Upper lobe of right lung (tissue), 1 donor: Measurements from ENCODE around the gene ADCY10. TPM values are rescaled to one million over a fixed set of nuclear protein-coding genes. Genes with fewer than 3 reads are reported as not detected.

ENCODE experiments used
- ATAC-seq: fragments of 200-7000 bp; cut with Tn5 transposase; one replicate; pipeline ENCODE4 v1.9.1; 2020; ENCODE audit warnings: mild to moderate bottlenecking, moderate library complexity
- DNase-seq: peaks from one replicate; pipeline ENCODE4 v3.0.0-alpha.2; 2020
- H3K27ac ChIP-seq: fragments of 200-600 bp; one replicate; pipeline ENCODE4 v1.8.0; 2022
- H3K27me3 ChIP-seq: fragments of 200-600 bp; one replicate; pipeline ENCODE4 v1.8.0; 2022; ENCODE audit warnings: mild to moderate bottlenecking
- H3K36me3 ChIP-seq: fragments of 200-600 bp; one replicate; pipeline ENCODE4 v1.8.0; 2022
- H3K4me1 ChIP-seq: fragments of 200-600 bp; one replicate; pipeline ENCODE4 v1.8.0; 2022
- H3K4me3 ChIP-seq: fragments of 200-600 bp; one replicate; pipeline ENCODE4 v1.8.0; 2022; ENCODE audit warnings: mild to moderate bottlenecking
- H3K9me3 ChIP-seq: fragments of 200-600 bp; one replicate; pipeline ENCODE4 v1.8.0; 2022
- CTCF ChIP-seq: fragments of 200-600 bp; IDR thresholded peaks from one replicate; pipeline ENCODE4 v1.8.0; 2022; ENCODE audit warnings: antibody characterized with exemption
- intact Hi-C: fragments of 100-400 bp; cut with DNase I; formaldehyde crosslinking; loops from one replicate; pipeline ENCODE4 v1.11.0; 2022
- total RNA-seq: library from RNA; stranded (reverse); fragmentation: NEBNext Ultra II Directional; extraction: Animal tissue kit (Norgen Biotek cat#: 25700); gene quantifications from one replicate; pipeline ENCODE4 v1.2.1, GENCODE V29; 2021
- donor health status: DM: no; HTN: yes; CAD: no; lungs with severe emphysema.

The ADCY10 gene
- total RNA-seq, 1 donor from 2014 or later: 0.29 TPM

GRCh38 chr1:167772436-167772835 is 141.5 kb downstream of the ADCY10 start:
- no peaks in the 10 kb centered on the region for H3K4me1 ChIP-seq
- peaks cover 35% of the 10 kb centered on the region for H3K36me3 ChIP-seq
- H3K9me3 ChIP-seq: no peaks in the 10 kb centered on the region
- intact Hi-C loops: no loop called here
- no peak for TF ChIP-seq CTCF
- ATAC-seq: no peak
- DNase-seq: no peak
- H3K27ac ChIP-seq: no peak overlapping the region
- H3K4me3 ChIP-seq: no peak overlapping the region
- H3K27me3 ChIP-seq: no peaks in the 10 kb centered on the region

GRCh38 chr1:167770127-167770526 is 143.8 kb downstream of the ADCY10 start:
- DNase-seq: no peak
- H3K36me3 ChIP-seq: peaks cover 53% of the 10 kb centered on the region
- intact Hi-C loops: no loop called here
- no peak overlapping the region for H3K27ac ChIP-seq
- H3K27me3 ChIP-seq: no peaks in the 10 kb centered on the region
- H3K4me1 ChIP-seq: no peaks in the 10 kb centered on the region
- no peak for TF ChIP-seq CTCF
- H3K4me3 ChIP-seq: no peak overlapping the region
- H3K9me3 ChIP-seq: no peaks in the 10 kb centered on the region
- ATAC-seq: no peak

- intact Hi-C loops: no loop called here
- TF ChIP-seq CTCF: no peak
- no peaks in the 10 kb centered on the region for H3K9me3 ChIP-seq
- H3K4me3 ChIP-seq: no peak overlapping the region
- no peak overlapping the region for H3K27ac ChIP-seq
- H3K27me3 ChIP-seq: no peaks in the 10 kb centered on the region
- DNase-seq (no peak), ATAC-seq (peak; percentile 65)
- peaks cover 5% of the 10 kb centered on the region for H3K4me1 ChIP-seq
- H3K36me3 ChIP-seq: peaks cover 38% of the 10 kb centered on the region
These were observed 146.2 kb downstream of the ADCY10 start for GRCh38 chr1:167767761-167768160.

GRCh38 chr1:167766538-167766937 is 147.4 kb downstream of the ADCY10 start:
- intact Hi-C loops: no loop called here
- DNase-seq: no peak
- peaks cover 30% of the 10 kb centered on the region for H3K36me3 ChIP-seq
- H3K27ac ChIP-seq: no peak overlapping the region
- no peaks in the 10 kb centered on the region for H3K27me3 ChIP-seq
- no peak overlapping the region for H3K4me3 ChIP-seq
- no peak for ATAC-seq
- no peaks in the 10 kb centered on the region for H3K9me3 ChIP-seq
- no peak for TF ChIP-seq CTCF
- peaks cover 5% of the 10 kb centered on the region for H3K4me1 ChIP-seq

- no peak overlapping the region for H3K27ac ChIP-seq
- intact Hi-C loops: no loop called here
- no peak for ATAC-seq
These were observed 148.4 kb downstream of the ADCY10 start for GRCh38 chr1:167765496-167765895.

More at GRCh38 chr1:167765496-167765895, 148.4 kb downstream of the ADCY10 start:
- TF ChIP-seq CTCF: no peak
- Histone ChIP-seq H3K36me3 (peaks cover 30% of the 10 kb centered on the region), H3K27me3 (no peaks in the 10 kb centered on the region), H3K9me3 (no peaks in the 10 kb centered on the region), H3K4me1 (peaks cover 5% of the 10 kb centered on the region), H3K4me3 (no peak overlapping the region)
- DNase-seq: no peak
